Endothelial cell of umbilical vein (primary cell): ENCODE data around the gene OLFML2B.

Experiments
- CTCF ChIP-seq, 2 donors: IDR thresholded peaks; 1 replicate in 1 of 2; 2 replicates in 1 of 2; pipeline ENCODE4 v1.5.1; 2011; ENCODE audit warnings: low read length in 2 of 2, mild to moderate bottlenecking in 2 of 2, moderate library complexity in 2 of 2, control low read depth in 1 of 2, inconsistent platforms in 1 of 2, low read depth in 1 of 2; ENCODE audit not compliant: insufficient read depth in 1 of 2; ENCODE audit errors: extremely low read depth in 1 of 2
- POLR2AphosphoS5 ChIP-seq: IDR thresholded peaks from 2 replicates; pipeline ENCODE4 v1.6.1; 2012; ENCODE audit warnings: low read depth, mild to moderate bottlenecking, control low read depth, low read length, moderate library complexity; ENCODE audit not compliant: insufficient read depth

DNA sequence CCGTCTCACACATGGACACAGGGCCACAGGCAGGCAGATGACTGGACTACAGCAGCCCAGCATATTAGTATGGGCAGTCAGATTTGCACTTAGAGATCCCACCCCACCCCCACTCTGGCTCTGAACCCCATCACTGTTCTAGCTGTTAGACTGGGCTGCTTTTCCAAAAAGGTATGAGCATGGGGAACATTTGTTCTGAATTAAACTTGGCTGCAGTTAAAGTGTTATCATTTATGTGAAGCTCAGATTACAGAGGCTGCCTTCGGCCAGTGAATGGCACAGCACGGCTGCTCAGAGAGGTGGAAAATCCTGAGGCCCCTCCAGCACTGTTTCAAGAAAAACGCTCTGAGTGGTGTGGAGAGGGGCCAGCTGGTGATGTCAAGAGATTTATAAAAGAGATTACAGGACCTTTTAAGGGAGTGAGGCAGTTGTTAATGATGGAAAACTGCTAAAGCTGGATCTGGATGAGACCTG lies 38.9 kb upstream of the OLFML2B start:
- TF ChIP-seq CTCF (IDR thresholded peaks at IDR 0.05; ENCODE audit: extremely low read depth in 1 of 2, insufficient read depth in 1 of 2, low read depth in 1 of 2, low read length in 2 of 2) (no peak), POLR2AphosphoS5 (no peak)
